PC-3 (cell line): ENCODE results near the gene ATXN7L2. TPM values are rescaled to one million over a fixed set of nuclear protein-coding genes. Genes with fewer than 3 reads are reported as not detected.
"Not testable (repeated sequence)": the region's sequence is repeated elsewhere in the genome, so short reads cannot be mapped to it uniquely, and the experiment has no call there.

Experiments
- ATAC-seq: fragments of 200-7000 bp; cut with Tn5 transposase; 2 replicates; pipeline ENCODE4 v1.9.1; 2020; ENCODE audit warnings: mild to moderate bottlenecking, moderate library complexity
- BruUV-seq: library from RNA; stranded (reverse); fragments of 400-500 nt; replicated peaks from 2 replicates; lab custom pipeline; 2021; lab: Mats Ljungman, UMichigan
- CTCF ChIA-PET: fragments of 300-600 bp; sonication (Branson Sonifier 250); formaldehyde crosslinking; loops from one replicate; lab custom pipeline; 2022; ENCODE audit warnings: antibody characterized with exemption; lab: Charles Lee
- POLR2A ChIA-PET: fragments of 300-600 bp; sonication (Branson Sonifier 250); formaldehyde crosslinking; loops from one replicate; lab custom pipeline; 2022; ENCODE audit warnings: antibody characterized with exemption; ENCODE audit not compliant: unreplicated experiment; lab: Charles Lee
- DNase-seq: peaks from one replicate; pipeline ENCODE4 v3.0.0-alpha.2; 2015
- H2AFZ ChIP-seq: fragments of 300-600 bp; sonication (generic); 2 replicates; pipeline ENCODE4 v1.6.0; 2016; ENCODE audit warnings: antibody characterized with exemption, low read length
- H3F3A ChIP-seq: fragments of 300-600 bp; sonication (generic); one replicate; pipeline ENCODE4 v1.6.0; 2017; ENCODE audit warnings: antibody characterized with exemption, low read length, control low read depth, mild to moderate bottlenecking; ENCODE audit not compliant: unreplicated experiment
- H3K27ac ChIP-seq: fragments of 300-600 bp; sonication (generic); 2 replicates; pipeline ENCODE4 v1.5.1; 2016; ENCODE audit warnings: mild to moderate bottlenecking, low read length
- H3K27me3 ChIP-seq: fragments of 300-600 bp; sonication (generic); 2 replicates; pipeline ENCODE4 v1.6.1; 2016; ENCODE audit warnings: low read length, mixed read lengths
- H3K36me3 ChIP-seq: fragments of 300-600 bp; sonication (generic); 2 replicates; pipeline ENCODE4 v1.6.1; 2016; ENCODE audit warnings: low read depth, mixed run types, low read length, mixed read lengths
- H3K4me1 ChIP-seq: fragments of 300-600 bp; sonication (generic); 2 replicates; pipeline ENCODE4 v1.5.1; 2016; ENCODE audit warnings: low read length; ENCODE audit not compliant: insufficient read depth
- H3K4me2 ChIP-seq: fragments of 300-600 bp; sonication (generic); 2 replicates; pipeline ENCODE4 v1.6.0; 2016; ENCODE audit warnings: low read length
- H3K4me3 ChIP-seq: fragments of 300-600 bp; sonication (generic); 2 replicates; pipeline ENCODE4 v1.5.1; 2016; ENCODE audit warnings: mild to moderate bottlenecking, low read length, mixed read lengths
- H3K79me2 ChIP-seq: fragments of 300-600 bp; sonication (generic); 2 replicates; pipeline ENCODE4 v1.6.1; 2017; ENCODE audit warnings: low read length, mixed read lengths
- H3K9ac ChIP-seq: fragments of 300-600 bp; sonication (generic); 2 replicates; pipeline ENCODE4 v1.6.0; 2016; ENCODE audit warnings: mild to moderate bottlenecking, low read length
- H3K9me2 ChIP-seq: fragments of 300-600 bp; sonication (generic); replicated peaks from 2 replicates; pipeline ENCODE4 v1.6.1; 2016; ENCODE audit warnings: mixed run types, low read length, mixed read lengths
- H3K9me3 ChIP-seq: fragments of 300-600 bp; sonication (generic); 2 replicates; pipeline ENCODE4 v1.6.1; 2016; ENCODE audit warnings: low read length, mixed read lengths
- H4K20me1 ChIP-seq: fragments of 300-600 bp; sonication (generic); 2 replicates; pipeline ENCODE4 v1.6.1; 2016; ENCODE audit warnings: low read length, mixed read lengths
- EZH2 ChIP-seq: fragments of 300-600 bp; sonication (generic); IDR thresholded peaks from one replicate; pipeline ENCODE4 v1.6.1; 2017; ENCODE audit warnings: antibody characterized with exemption, mild to moderate bottlenecking, low read length; ENCODE audit not compliant: unreplicated experiment
- EZH2phosphoT487 ChIP-seq: fragments of 300-600 bp; sonication (generic); IDR thresholded peaks from 2 replicates; pipeline ENCODE4 v1.6.1; 2018; ENCODE audit warnings: mild to moderate bottlenecking, antibody characterized with exemption, low read length, borderline replicate concordance
- intact Hi-C: fragments of 100-400 bp; cut with micrococcal nuclease; formaldehyde crosslinking; loops from 2 replicates; pipeline ENCODE4 v1.9.0; 2023
- total RNA-seq: library from RNA; depleted of rRNA; stranded (reverse); fragments of >200 nt; gene quantifications from 2 replicates; pipeline ENCODE4 v1.2.3, GENCODE V29; 2014
- TF ChIP-seq, protein P1 (sequence below): fragments of 300-600 bp; sonication (generic); conservative IDR thresholded peaks from 2 replicates; pipeline ENCODE4 v1.5.1; 2017; ENCODE audit warnings: antibody characterized with exemption, low read depth, mild to moderate bottlenecking, low read length

ATXN7L2 gene
- total RNA-seq, 1 experiment from 2014 or later, result 9.4 TPM

DNA sequence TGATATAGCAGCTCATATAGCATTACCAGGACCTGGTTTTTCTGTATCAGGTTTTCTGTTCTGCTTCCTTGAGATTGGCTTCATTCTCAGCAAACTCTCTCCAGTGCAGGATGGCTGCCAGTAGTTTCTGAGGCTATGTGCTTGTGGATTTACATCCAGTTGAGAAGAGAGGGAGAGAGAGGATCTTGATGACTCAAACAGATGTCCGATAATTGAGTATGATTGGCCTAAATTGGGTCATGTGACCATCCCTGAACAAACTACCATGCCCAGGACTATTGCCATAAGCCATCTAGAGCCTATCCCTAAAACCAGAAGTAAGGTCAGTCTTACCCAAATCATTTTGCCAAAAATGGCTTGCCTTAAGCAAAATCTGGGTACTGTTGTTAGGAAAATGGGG lies 39.4 kb upstream of the ATXN7L2 start:
- H3K27me3 ChIP-seq, result peaks cover 17% of the 10 kb centered on the region
- ATAC-seq (no peak), DNase-seq (no peak)
- H2AFZ ChIP-seq, result no peak overlapping the region
- CTCF ChIA-PET, result no interaction called here
- POLR2A ChIA-PET, result no interaction called here
- intact Hi-C loops, result no loop called here
- no peaks in the 10 kb centered on the region for H3K79me2 ChIP-seq
- no peak overlapping the region for H3K4me3 ChIP-seq
- no peaks in the 10 kb centered on the region for H3K9me2 ChIP-seq
- no peaks in the 10 kb centered on the region for H4K20me1 ChIP-seq
- no peak overlapping the region for H3K27ac ChIP-seq
- H3K4me2 ChIP-seq, result no peak overlapping the region
- TF ChIP-seq EZH2 (no peak), EZH2phosphoT487 (no peak)
- TF ChIP-seq, protein P1, sequence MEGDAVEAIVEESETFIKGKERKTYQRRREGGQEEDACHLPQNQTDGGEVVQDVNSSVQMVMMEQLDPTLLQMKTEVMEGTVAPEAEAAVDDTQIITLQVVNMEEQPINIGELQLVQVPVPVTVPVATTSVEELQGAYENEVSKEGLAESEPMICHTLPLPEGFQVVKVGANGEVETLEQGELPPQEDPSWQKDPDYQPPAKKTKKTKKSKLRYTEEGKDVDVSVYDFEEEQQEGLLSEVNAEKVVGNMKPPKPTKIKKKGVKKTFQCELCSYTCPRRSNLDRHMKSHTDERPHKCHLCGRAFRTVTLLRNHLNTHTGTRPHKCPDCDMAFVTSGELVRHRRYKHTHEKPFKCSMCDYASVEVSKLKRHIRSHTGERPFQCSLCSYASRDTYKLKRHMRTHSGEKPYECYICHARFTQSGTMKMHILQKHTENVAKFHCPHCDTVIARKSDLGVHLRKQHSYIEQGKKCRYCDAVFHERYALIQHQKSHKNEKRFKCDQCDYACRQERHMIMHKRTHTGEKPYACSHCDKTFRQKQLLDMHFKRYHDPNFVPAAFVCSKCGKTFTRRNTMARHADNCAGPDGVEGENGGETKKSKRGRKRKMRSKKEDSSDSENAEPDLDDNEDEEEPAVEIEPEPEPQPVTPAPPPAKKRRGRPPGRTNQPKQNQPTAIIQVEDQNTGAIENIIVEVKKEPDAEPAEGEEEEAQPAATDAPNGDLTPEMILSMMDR, result no peak
- 0 out of 2 replicates have a peak, but pooled peaks cover 5% of the 10 kb centered on the region for H3K4me1 ChIP-seq
- no peaks in the 10 kb centered on the region for H3F3A ChIP-seq
- no peak overlapping the region for H3K9ac ChIP-seq
- no TSS peak for BruUV-seq
- no peaks in the 10 kb centered on the region for H3K36me3 ChIP-seq
- no peaks in the 10 kb centered on the region for H3K9me3 ChIP-seq

DNA sequence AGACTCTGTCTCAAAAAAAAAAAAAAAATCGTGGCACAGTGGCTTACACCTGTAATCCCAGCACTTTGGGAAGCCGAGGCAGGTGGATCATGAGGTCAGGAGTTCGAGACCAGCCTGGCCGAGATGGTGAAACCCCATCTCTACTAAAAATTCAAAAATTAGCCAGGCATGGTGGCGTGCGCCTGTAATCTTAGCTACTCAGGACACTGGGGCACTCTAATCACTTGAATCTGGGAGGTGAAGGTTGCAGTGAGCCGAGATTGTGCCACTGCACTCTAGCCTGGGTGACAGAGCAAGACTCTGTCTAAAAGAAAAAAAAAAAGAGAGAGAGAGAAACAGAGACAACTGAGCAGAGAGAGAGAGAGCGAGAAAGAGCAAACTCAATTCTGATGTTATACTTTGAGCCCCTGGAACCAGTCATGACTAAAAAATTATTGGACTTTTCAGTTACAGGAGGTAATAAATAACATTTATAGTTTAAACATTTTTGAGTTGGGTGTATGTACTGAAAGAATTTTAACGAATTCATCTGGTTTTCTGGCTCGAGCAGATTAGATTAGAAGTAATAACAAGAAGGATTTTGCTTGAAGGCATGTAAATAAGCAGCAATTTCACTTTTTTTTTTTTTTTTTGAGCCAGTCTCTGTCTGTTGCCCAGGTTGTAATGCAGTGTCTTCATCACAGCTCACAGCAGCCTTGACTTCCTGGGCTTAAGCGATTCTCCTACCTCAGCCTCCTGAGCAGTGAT lies 37.6 kb upstream of the ATXN7L2 start:
- H3K36me3 ChIP-seq, H3K4me3 ChIP-seq, DNase-seq, H3K4me1 ChIP-seq, H4K20me1 ChIP-seq, H3K9me3 ChIP-seq, intact Hi-C loops, ATAC-seq, POLR2A ChIA-PET, H3F3A ChIP-seq, BruUV-seq, H3K27ac ChIP-seq, H3K9ac ChIP-seq, H3K9me2 ChIP-seq, H3K79me2 ChIP-seq, H3K4me2 ChIP-seq, H2AFZ ChIP-seq, CTCF ChIA-PET: not testable (repeated sequence)
- H3K27me3 ChIP-seq, result peaks cover 17% of the 10 kb centered on the region

GRCh38 chr1:109447524-109447923 lies 36.2 kb upstream of the ATXN7L2 start:
- no TSS peak for BruUV-seq
- TF ChIP-seq EZH2 (no peak), EZH2phosphoT487 (no peak)
- CTCF ChIA-PET, result no interaction called here
- Histone ChIP-seq H3F3A (no peaks in the 10 kb centered on the region), H3K9me3 (no peaks in the 10 kb centered on the region), H3K4me3 (no peak overlapping the region), H3K27me3 (peaks cover 17% of the 10 kb centered on the region), H3K4me1 (no peaks in the 10 kb centered on the region), H3K4me2 (no peak overlapping the region), H3K9ac (no peak overlapping the region), H2AFZ (no peak overlapping the region), H3K27ac (no peak overlapping the region), H3K79me2 (no peaks in the 10 kb centered on the region), H4K20me1 (no peaks in the 10 kb centered on the region), H3K36me3 (no peaks in the 10 kb centered on the region), H3K9me2 (no peaks in the 10 kb centered on the region)
- intact Hi-C loops, result no loop called here
- POLR2A ChIA-PET, result no interaction called here
- ATAC-seq, result no peak
- DNase-seq, result no peak
